UCSD-AML1 (cell line): ENCODE measurements around the gene PDZRN3.

Source experiments
- DNase-seq: peaks from one replicate; lab custom pipeline; 2025; ENCODE audit not compliant: unreplicated experiment; lab: John Stamatoyannopoulos, UW

PDZRN3 gene

DNA sequence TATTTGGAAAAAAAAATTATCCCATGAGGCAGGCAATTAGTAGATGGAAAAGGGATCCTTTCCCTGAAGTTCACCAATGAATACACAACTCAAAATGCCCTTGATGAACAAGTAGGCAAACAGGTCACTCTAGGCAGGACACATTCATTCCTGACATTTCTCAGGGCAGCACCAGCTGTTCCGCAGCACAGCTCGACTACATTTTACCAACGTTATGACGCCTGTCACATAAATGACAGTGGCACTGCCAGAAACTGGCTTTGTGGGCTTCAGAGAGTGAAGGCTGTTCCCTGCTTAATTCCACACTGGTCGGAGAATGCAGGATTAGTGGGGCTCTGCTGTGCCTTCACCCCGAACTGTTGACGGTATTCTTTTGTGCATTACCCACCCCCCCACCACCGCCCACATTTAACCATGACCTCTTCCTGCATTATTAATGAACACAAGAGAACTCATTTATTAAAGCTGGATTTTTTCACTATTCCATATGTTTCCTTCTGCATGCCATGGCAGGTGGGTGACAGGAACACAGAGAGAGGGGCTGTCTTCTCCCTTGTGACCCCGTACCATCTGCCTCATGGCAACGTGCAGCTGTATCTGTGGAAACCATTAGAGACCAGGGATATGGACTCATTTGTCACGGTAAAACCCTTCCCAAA, 197.6 kb downstream of the PDZRN3 start:
- DNase-seq = no peak

DNA sequence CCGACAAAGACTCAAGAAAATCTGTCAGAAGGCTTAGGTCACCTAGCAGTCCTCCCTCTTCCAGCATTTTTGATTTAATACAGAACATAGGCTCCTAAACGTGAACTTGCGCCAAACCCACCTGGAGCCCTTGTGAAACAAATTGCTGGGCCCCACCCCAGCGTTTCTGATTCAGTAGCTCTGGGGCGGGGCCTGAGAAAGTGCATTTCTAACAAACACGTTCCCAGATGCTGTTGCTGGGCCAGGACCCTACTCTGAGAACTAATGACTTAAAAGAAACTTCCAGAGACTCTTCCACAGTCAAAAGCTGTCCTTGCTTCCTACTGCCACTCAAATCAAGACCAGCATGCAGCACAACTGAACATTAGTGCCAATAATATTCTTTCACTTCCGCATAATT, 198.1 kb downstream of the PDZRN3 start:
- no peak for DNase-seq

DNA sequence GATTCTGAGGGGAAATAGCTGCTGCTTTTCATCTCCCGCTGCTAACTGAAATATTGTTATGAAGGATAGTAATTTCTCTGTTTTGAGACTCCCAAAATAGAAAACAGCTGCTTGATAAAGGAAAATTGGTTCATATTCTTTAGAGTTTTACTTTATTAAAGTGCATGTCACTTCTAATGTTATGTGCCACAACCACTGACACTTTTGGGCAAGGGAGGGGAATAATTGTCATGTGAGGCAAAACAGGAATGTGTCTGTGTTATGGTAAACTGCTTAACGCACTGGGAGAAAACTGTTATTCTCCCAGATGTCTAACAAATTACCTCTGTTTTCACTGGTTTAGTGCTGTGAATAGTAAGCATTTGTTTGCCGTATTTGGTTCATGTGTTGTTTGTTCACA, 201.6 kb downstream of the PDZRN3 start:
- DNase-seq = no peak

- no peak for DNase-seq
Measured at GRCh38 chr3:73422571-73422970, 202.2 kb downstream of the PDZRN3 start.

GRCh38 chr3:73419942-73420341, 204.8 kb downstream of the PDZRN3 start:
- no peak for DNase-seq

DNA sequence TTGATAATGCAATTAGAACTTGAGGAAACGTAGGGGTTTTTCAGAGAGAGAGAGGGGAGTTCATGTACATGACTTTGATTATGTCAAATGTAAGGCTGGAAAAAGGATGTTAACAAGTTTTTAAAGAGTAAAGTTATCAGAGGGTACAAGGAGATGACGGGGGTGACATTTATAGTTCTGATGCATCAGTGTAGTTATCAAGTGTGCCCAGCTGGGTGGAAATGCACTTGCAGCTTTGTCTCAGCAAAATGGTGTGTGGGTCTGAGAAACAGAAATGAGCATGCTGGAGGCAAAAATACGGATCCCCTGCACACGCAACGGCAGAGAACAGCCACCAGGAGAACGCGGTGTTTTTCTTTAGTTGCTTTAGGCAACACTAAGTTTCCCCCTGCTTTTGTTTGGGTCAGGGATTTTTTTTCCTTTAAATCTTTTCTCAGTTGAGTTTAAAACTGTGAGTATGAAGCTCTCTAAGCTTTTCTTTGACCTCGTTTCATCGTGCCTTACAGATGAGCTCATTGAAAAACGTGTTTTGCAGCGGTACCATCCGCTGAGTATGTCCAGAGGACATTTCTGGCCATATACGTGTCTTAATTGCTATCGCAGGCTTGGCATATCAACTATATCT, 205.4 kb downstream of the PDZRN3 start:
- no peak for DNase-seq

DNA sequence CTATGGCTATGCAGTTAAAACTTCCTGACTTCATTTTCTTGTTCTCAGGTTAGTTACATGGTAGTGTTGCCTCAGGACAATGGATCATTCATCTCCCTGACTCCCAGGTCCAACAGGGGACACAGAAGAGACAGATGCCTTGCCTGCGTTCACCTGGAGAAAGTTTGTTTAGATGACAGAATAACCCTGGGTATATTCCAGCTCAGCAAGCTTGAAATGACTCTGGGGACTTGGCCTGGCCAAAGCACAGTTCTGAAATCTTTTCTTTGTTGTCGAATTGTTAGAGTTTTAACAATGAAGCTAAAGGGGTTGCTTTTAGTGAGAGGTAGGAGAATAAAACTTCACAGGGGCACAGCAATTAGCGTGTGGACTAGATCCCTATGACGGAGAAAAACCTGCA, 206.1 kb downstream of the PDZRN3 start:
- no peak for DNase-seq

DNA sequence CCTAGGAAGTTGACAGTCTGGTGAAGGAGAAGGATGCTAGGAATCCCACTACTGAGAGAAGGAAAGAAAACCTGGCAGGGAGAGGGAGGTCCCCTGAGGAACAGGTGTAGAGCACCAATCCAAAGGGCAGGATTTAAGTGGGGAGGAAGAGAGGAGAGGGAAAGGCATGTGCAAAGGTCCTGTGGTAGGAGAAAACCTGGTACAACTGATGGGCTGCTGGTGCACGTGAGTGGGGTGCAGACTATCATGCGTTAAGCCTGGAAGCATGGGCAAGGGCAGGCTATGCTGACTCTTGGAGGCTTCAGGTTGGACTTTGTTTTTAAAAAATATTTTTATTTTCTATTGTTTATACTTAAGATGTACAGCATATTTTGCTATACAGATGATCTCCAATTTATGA, 209.6 kb downstream of the PDZRN3 start:
- no peak for DNase-seq

DNA sequence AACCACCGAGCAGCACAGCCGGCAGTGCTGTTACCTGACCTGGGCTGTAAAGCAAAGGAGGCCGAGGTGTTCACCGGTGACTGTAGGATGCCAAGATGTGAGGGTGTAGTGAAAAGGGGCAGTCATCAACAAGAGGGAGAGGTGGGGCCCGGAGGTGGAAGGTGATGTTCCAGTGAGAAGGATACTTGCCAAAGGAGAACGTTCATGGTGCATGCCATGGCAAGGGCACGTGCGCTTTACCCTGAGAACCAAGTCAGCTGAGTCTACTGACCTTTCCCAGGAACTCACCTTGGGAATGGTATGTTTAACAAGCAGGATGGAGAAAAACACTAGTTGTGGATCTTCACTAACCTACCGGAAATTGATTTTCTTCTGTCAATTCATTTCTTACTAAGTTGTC, 211.1 kb downstream of the PDZRN3 start:
- no peak for DNase-seq

DNA sequence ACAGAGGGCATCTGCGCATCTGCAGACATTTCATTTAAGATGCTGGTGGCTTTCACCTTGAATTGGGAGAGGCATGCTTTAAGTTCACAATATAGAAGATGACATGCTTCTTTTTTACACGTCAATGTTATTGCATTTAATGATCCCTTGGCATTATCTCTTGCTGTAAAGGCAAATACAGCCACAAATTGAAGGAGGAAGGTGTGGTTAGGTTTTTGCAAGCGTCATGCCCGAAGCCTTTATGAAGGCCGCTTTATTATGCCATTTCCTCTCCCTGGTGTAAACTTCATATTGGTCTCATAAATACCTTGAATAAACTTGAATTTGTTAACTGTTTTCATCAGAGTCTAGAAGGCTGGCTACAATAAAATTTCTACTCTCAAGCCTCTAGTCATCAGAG, 212.7 kb downstream of the PDZRN3 start:
- DNase-seq = no peak

DNA sequence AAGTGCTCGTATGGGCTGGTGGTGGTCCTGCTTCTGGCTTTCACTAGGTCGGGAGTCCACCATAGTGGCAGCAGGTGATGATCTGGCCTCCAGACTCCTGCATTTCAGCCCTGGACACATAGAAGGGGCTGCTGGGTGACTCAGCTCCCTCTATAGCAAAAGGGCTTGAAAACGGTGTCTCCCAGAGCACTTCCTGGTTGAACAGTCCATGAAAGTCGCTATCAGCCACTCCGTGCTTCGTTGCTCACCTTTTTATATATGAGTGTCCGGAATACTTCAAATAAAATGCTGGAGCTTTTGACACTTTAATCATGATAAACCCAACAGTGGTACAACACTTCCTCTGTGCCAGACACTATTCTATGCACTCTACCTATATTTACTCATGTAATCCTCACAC, 213.2 kb downstream of the PDZRN3 start:
- DNase-seq = no peak

GRCh38 chr3:73409138-73409763, 215.5 kb downstream of the PDZRN3 start:
- no peak for DNase-seq

DNA sequence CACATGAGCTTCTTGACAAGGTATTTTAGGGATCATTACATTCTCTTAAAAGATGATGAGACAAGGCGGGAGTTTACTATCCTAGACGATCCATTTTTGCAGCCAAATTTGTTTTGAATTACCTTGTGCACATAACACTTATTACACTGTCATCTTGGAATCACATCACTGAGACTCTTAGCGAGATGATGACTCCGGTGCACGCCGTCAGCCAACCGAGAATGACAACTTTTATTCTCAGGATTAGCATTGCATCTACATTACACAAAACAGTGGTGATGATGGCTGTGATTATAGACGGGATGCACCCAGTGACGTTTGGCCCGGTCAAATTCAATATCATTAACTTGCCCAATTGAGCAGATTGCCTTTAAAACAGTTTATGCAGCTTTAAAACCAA, 216.1 kb downstream of the PDZRN3 start:
- DNase-seq = no peak

DNA sequence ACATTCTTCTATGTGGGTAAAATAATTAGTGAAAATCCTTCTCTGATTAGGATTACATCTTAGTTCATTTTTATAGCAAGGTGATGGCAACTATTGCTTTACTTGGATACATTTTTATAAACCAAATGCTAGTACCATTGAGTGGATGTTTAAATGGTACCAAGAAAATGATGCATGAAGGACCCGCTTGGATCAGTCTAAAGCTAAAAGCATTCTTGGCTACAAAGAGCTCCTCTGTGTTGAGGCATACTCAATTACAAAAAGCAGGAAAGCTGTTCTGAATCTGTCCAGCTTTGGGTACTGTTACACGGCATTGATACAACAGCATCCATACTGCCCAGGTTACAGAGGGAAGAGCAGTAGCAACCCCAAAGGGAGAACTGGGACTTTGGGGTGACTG, 217.2 kb downstream of the PDZRN3 start:
- DNase-seq = no peak

DNA sequence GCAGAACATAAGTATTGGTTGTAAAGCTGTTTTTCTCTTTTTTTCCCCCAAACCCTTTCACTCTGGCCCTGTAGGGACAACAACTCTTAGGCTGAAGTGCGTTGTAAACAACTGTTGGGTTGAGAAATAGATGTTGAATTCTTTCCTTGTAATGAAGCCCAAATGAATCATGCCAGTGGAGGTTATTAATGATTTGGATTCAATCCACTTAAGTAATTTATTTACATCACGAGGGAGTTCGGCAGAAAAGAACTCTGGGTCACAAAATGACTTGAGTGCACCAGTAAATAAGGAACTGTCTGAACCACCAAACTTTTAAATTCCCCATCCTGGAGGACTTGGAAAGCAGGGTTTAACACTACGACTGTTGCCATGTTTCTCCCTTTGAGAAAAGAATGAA, 218.9 kb downstream of the PDZRN3 start:
- no peak for DNase-seq

- DNase-seq = no peak
Measured at GRCh38 chr3:73405000-73405399, 219.7 kb downstream of the PDZRN3 start.

DNA sequence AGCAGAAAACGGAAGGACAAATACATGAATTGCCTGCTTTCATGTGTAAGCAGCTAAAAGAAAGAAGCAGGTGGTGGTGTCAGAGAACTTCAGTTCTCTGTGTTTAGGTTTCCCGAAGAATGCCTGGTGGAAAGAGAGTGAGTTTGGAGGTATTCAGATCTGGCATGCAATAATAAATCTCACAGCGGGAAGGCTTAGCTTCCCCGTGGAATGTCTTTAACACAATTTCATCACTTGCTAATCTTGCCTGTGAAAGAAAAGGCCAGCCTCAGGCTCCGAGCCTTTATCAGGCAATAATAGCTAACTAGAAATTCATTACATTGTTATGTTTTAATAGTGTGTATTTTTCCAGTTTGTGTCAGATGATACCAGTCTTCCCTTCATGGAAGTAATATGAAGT, 220.3 kb downstream of the PDZRN3 start:
- DNase-seq = no peak

DNA sequence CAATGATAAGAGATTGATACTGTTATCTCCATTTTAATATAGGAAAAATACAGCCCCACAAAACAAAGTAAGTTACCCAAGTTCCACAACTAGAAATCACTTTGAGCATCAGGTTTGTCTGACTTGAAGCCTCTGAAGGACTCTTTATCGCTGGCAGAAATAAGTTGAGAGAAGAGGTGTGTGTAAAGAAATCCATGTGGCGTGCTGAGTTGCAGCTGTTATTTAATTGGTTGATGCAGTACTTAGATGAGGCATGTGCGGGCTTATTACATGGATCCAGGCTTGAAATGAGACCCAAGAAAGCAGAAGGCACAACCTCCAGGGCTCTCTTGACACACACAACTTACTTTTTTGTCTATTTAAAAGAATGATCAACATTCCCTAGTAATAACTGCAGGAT, 221.3 kb downstream of the PDZRN3 start:
- no peak for DNase-seq

- no peak for DNase-seq
Measured at GRCh38 chr3:73401616-73402279, 223.0 kb downstream of the PDZRN3 start.

GRCh38 chr3:73401059-73401458, 223.7 kb downstream of the PDZRN3 start:
- no peak for DNase-seq

- no peak for DNase-seq
Measured at GRCh38 chr3:73399666-73400253, 225.0 kb downstream of the PDZRN3 start.

DNA sequence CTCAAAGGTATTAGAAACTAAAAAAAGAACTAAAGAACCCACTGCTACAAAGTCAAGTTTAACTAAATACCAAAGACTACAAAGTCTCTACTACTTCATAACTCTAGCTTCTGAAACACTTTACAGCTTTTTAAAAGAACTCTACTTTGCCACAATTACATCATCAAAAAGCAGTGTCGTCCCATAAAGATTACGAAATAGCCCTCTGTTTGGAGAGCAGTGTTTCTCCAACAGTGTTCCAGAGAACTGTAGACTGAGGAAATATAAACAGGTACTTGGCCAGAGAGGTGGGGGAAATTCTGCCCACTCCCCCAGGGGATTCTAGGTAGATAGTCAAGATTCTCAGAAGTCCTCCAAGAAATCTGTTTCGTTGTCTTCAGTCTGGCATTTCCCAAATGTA, 225.6 kb downstream of the PDZRN3 start:
- DNase-seq = no peak
